ENCODE measurements around the gene TBC1D9. TPM values are rescaled to one million over a fixed set of nuclear protein-coding genes. Genes with fewer than 3 reads are reported as not detected.

The TBC1D9 gene
- total RNA-seq, 1 donor from 2014 or later, result 22.4 TPM

DNA sequence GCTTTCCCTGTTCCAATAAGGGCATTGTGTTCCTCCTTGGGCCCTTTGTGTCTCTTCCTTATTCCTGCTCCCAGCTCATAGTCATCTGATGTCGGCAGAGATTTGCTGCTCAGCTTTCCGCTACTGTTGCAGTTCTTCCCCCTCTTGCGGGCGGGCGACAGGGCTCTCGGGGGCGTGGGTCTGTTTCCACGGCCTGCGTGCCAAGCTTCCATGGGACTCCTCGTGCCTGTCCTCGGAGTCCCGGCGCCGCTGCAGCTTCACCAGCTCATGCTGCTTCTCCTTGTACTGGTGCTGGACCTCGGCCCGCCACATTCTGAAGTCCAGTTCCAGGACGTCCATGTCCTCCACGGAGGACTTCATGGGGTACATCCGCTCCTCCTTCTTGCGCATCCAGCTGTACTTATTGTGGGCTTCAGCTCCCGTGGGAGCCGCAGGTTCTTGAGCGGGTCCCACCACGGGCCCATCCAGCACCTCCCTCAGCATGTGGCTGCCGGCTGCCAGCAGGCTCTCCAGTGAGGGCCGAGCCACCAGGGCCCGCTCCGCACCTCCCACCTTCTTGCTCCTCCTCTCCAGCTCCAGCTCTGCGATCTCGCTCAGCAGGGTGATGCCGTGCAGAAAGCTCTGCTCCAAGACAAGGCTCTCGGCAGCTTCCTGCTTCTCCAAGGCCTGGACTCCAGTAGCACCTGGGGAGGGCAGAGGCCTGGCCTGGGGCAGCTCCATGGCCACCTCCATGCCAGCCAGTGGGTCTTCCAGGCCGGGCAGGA, 113.3 kb downstream of the TBC1D9 start:
- Histone ChIP-seq H3K27ac (ENCODE audit: low read depth, low read length) (no peak overlapping the region), H3K36me3 (ENCODE audit: control insufficient read depth in 3 of 3, insufficient read depth in 3 of 3, low read length in 3 of 3) (peaks cover 0 to 7% (median 2%) of the 10 kb centered on the region in 3 donors), H3K9me3 (ENCODE audit: control insufficient read depth in 3 of 3, low read length in 3 of 3) (no peaks in the 10 kb centered on the region), H3K4me1 (ENCODE audit: control insufficient read depth in 3 of 3, insufficient read depth in 3 of 3, low read length in 3 of 3) (no peaks in the 10 kb centered on the region), H3K27me3 (ENCODE audit: control insufficient read depth in 3 of 3, insufficient read depth in 3 of 3, low read length in 3 of 3) (no peaks in the 10 kb centered on the region), H3K4me3 (ENCODE audit: low read length in 3 of 3) (no peak overlapping the region), H3K9ac (ENCODE audit: low read depth in 1 of 3, low read length in 3 of 3) (no peak overlapping the region)

- Histone ChIP-seq H3K9ac (ENCODE audit: low read depth in 1 of 3, low read length in 3 of 3) (peak overlapping the region in 1 of 3 donors; percentile 33), H3K27me3 (ENCODE audit: control insufficient read depth in 3 of 3, insufficient read depth in 3 of 3, low read length in 3 of 3) (no peaks in the 10 kb centered on the region), H3K4me1 (ENCODE audit: control insufficient read depth in 3 of 3, insufficient read depth in 3 of 3, low read length in 3 of 3) (no peaks in the 10 kb centered on the region), H3K36me3 (ENCODE audit: control insufficient read depth in 3 of 3, insufficient read depth in 3 of 3, low read length in 3 of 3) (peaks cover 0 to 6% (median 5%) of the 10 kb centered on the region in 3 donors), H3K27ac (ENCODE audit: low read depth, low read length) (no peak overlapping the region), H3K4me3 (ENCODE audit: low read length in 3 of 3) (no peak overlapping the region), H3K9me3 (ENCODE audit: control insufficient read depth in 3 of 3, low read length in 3 of 3) (no peaks in the 10 kb centered on the region)
Measured at GRCh38 chr4:140641789-140642439, 114.3 kb downstream of the TBC1D9 start.

- Histone ChIP-seq H3K9ac (ENCODE audit: low read depth in 1 of 3, low read length in 3 of 3) (no peak overlapping the region), H3K27ac (ENCODE audit: low read depth, low read length) (no peak overlapping the region), H3K9me3 (ENCODE audit: control insufficient read depth in 3 of 3, low read length in 3 of 3) (no peaks in the 10 kb centered on the region), H3K4me3 (ENCODE audit: low read length in 3 of 3) (no peak overlapping the region), H3K4me1 (ENCODE audit: control insufficient read depth in 3 of 3, insufficient read depth in 3 of 3, low read length in 3 of 3) (no peaks in the 10 kb centered on the region), H3K36me3 (ENCODE audit: control insufficient read depth in 3 of 3, insufficient read depth in 3 of 3, low read length in 3 of 3) (peaks cover 0 to 6% (median 5%) of the 10 kb centered on the region in 3 donors), H3K27me3 (ENCODE audit: control insufficient read depth in 3 of 3, insufficient read depth in 3 of 3, low read length in 3 of 3) (no peaks in the 10 kb centered on the region)
Measured at GRCh38 chr4:140641105-140641555, 115.1 kb downstream of the TBC1D9 start.

GRCh38 chr4:140640150-140640748, 115.9 kb downstream of the TBC1D9 start:
- H3K4me3 ChIP-seq (ENCODE audit: low read length in 3 of 3), result no peak overlapping the region
- no peak overlapping the region for H3K9ac ChIP-seq (ENCODE audit: low read depth in 1 of 3, low read length in 3 of 3)
- peaks cover 0 to 5% (median 1%) of the 10 kb centered on the region in 3 donors for H3K36me3 ChIP-seq (ENCODE audit: control insufficient read depth in 3 of 3, insufficient read depth in 3 of 3, low read length in 3 of 3)
- no peaks in the 10 kb centered on the region for H3K4me1 ChIP-seq (ENCODE audit: control insufficient read depth in 3 of 3, insufficient read depth in 3 of 3, low read length in 3 of 3)
- H3K27ac ChIP-seq (ENCODE audit: low read depth, low read length), result no peak overlapping the region
- no peaks in the 10 kb centered on the region for H3K9me3 ChIP-seq (ENCODE audit: control insufficient read depth in 3 of 3, low read length in 3 of 3)
- no peaks in the 10 kb centered on the region for H3K27me3 ChIP-seq (ENCODE audit: control insufficient read depth in 3 of 3, insufficient read depth in 3 of 3, low read length in 3 of 3)

DNA sequence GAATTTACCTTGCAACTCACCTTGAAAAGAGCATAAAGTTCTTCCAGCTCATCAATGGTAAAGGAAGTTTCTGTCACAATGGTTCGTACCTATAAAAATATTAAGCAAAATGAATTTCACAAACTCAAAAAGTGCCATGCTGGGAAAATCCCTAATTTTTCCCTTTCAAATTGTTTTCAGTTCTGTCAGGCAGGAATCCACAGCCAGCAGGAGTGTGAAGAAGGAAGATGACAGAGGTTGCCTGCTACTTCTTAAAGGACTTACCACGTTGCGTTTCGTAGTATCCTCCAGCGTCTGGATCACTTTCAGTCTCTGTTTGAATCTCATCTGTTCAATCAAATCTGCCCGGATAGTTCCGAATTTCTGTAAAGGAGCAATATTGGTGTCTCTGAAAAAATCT, 117.1 kb downstream of the TBC1D9 start:
- Histone ChIP-seq H3K27ac (ENCODE audit: low read depth, low read length) (no peak overlapping the region), H3K4me3 (ENCODE audit: low read length in 3 of 3) (no peak overlapping the region), H3K36me3 (ENCODE audit: control insufficient read depth in 3 of 3, insufficient read depth in 3 of 3, low read length in 3 of 3) (peaks cover under 1 to 5% (median 3%) of the 10 kb centered on the region in 3 donors), H3K4me1 (ENCODE audit: control insufficient read depth in 3 of 3, insufficient read depth in 3 of 3, low read length in 3 of 3) (no peaks in the 10 kb centered on the region), H3K27me3 (ENCODE audit: control insufficient read depth in 3 of 3, insufficient read depth in 3 of 3, low read length in 3 of 3) (no peaks in the 10 kb centered on the region), H3K9ac (ENCODE audit: low read depth in 1 of 3, low read length in 3 of 3) (no peak overlapping the region), H3K9me3 (ENCODE audit: control insufficient read depth in 3 of 3, low read length in 3 of 3) (no peaks in the 10 kb centered on the region)

- Histone ChIP-seq H3K36me3 (ENCODE audit: control insufficient read depth in 3 of 3, insufficient read depth in 3 of 3, low read length in 3 of 3) (peaks cover 3 to 11% (median 5%) of the 10 kb centered on the region in 3 donors), H3K4me3 (ENCODE audit: low read length in 3 of 3) (no peak overlapping the region), H3K27ac (ENCODE audit: low read depth, low read length) (no peak overlapping the region), H3K27me3 (ENCODE audit: control insufficient read depth in 3 of 3, insufficient read depth in 3 of 3, low read length in 3 of 3) (no peaks in the 10 kb centered on the region), H3K4me1 (ENCODE audit: control insufficient read depth in 3 of 3, insufficient read depth in 3 of 3, low read length in 3 of 3) (no peaks in the 10 kb centered on the region), H3K9ac (ENCODE audit: low read depth in 1 of 3, low read length in 3 of 3) (no peak overlapping the region), H3K9me3 (ENCODE audit: control insufficient read depth in 3 of 3, low read length in 3 of 3) (no peaks in the 10 kb centered on the region)
Measured at GRCh38 chr4:140637836-140638235, 118.3 kb downstream of the TBC1D9 start.

GRCh38 chr4:140635606-140636005, 120.6 kb downstream of the TBC1D9 start:
- H3K27ac ChIP-seq (ENCODE audit: low read depth, low read length), result no peak overlapping the region
- no peaks in the 10 kb centered on the region for H3K9me3 ChIP-seq (ENCODE audit: control insufficient read depth in 3 of 3, low read length in 3 of 3)
- no peaks in the 10 kb centered on the region for H3K27me3 ChIP-seq (ENCODE audit: control insufficient read depth in 3 of 3, insufficient read depth in 3 of 3, low read length in 3 of 3)
- H3K4me1 ChIP-seq (ENCODE audit: control insufficient read depth in 3 of 3, insufficient read depth in 3 of 3, low read length in 3 of 3), result no peaks in the 10 kb centered on the region
- no peak overlapping the region for H3K4me3 ChIP-seq (ENCODE audit: low read length in 3 of 3)
- peaks cover 3 to 12% (median 5%) of the 10 kb centered on the region in 3 donors for H3K36me3 ChIP-seq (ENCODE audit: control insufficient read depth in 3 of 3, insufficient read depth in 3 of 3, low read length in 3 of 3)
- no peak overlapping the region for H3K9ac ChIP-seq (ENCODE audit: low read depth in 1 of 3, low read length in 3 of 3)

GRCh38 chr4:140633951-140634350, 122.2 kb downstream of the TBC1D9 start:
- H3K4me1 ChIP-seq (ENCODE audit: control insufficient read depth in 3 of 3, insufficient read depth in 3 of 3, low read length in 3 of 3), result no peaks in the 10 kb centered on the region
- H3K27ac ChIP-seq (ENCODE audit: low read depth, low read length), result no peak overlapping the region
- H3K9me3 ChIP-seq (ENCODE audit: control insufficient read depth in 3 of 3, low read length in 3 of 3), result no peaks in the 10 kb centered on the region
- no peak overlapping the region for H3K4me3 ChIP-seq (ENCODE audit: low read length in 3 of 3)
- no peak overlapping the region for H3K9ac ChIP-seq (ENCODE audit: low read depth in 1 of 3, low read length in 3 of 3)
- no peaks in the 10 kb centered on the region for H3K27me3 ChIP-seq (ENCODE audit: control insufficient read depth in 3 of 3, insufficient read depth in 3 of 3, low read length in 3 of 3)
- H3K36me3 ChIP-seq (ENCODE audit: control insufficient read depth in 3 of 3, insufficient read depth in 3 of 3, low read length in 3 of 3), result peaks cover 3 to 13% (median 5%) of the 10 kb centered on the region in 3 donors

- Histone ChIP-seq H3K27me3 (ENCODE audit: control insufficient read depth in 3 of 3, insufficient read depth in 3 of 3, low read length in 3 of 3) (no peaks in the 10 kb centered on the region), H3K4me3 (ENCODE audit: low read length in 3 of 3) (no peak overlapping the region), H3K27ac (ENCODE audit: low read depth, low read length) (no peak overlapping the region), H3K9ac (ENCODE audit: low read depth in 1 of 3, low read length in 3 of 3) (no peak overlapping the region), H3K4me1 (ENCODE audit: control insufficient read depth in 3 of 3, insufficient read depth in 3 of 3, low read length in 3 of 3) (no peaks in the 10 kb centered on the region), H3K36me3 (ENCODE audit: control insufficient read depth in 3 of 3, insufficient read depth in 3 of 3, low read length in 3 of 3) (peaks cover 3 to 16% (median 5%) of the 10 kb centered on the region in 3 donors), H3K9me3 (ENCODE audit: control insufficient read depth in 3 of 3, low read length in 3 of 3) (no peaks in the 10 kb centered on the region)
Measured at GRCh38 chr4:140633124-140633523, 123.1 kb downstream of the TBC1D9 start.

DNA sequence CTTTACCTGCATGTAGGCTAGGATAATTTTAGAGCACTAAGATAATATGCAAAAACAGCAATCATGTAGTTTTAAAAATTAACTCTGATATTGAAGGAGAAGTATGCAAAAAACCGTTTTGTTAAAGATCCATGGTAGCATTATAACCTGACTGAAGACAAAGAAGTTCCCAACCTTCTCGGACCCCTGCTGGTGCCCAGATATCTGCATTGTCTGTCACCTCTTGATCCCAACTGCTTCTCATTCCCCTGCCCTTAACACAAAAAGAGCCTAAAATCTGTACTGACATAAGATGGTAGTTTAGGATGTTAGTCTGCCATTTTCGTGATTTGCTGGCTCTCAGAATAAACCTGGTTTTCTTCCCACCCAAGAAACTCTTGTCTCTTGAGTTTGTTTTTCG, 125.9 kb downstream of the TBC1D9 start:
- H3K27me3 ChIP-seq (ENCODE audit: control insufficient read depth in 3 of 3, insufficient read depth in 3 of 3, low read length in 3 of 3), result no peaks in the 10 kb centered on the region
- peaks cover 0 to 22% (median 3%) of the 10 kb centered on the region in 3 donors for H3K36me3 ChIP-seq (ENCODE audit: control insufficient read depth in 3 of 3, insufficient read depth in 3 of 3, low read length in 3 of 3)
- no peaks in the 10 kb centered on the region for H3K9me3 ChIP-seq (ENCODE audit: control insufficient read depth in 3 of 3, low read length in 3 of 3)
- H3K4me3 ChIP-seq (ENCODE audit: low read length in 3 of 3), result no peak overlapping the region
- no peak overlapping the region for H3K27ac ChIP-seq (ENCODE audit: low read depth, low read length)
- H3K4me1 ChIP-seq (ENCODE audit: control insufficient read depth in 3 of 3, insufficient read depth in 3 of 3, low read length in 3 of 3), result no peaks in the 10 kb centered on the region
- no peak overlapping the region for H3K9ac ChIP-seq (ENCODE audit: low read depth in 1 of 3, low read length in 3 of 3)

Data from skeletal muscle tissue (tissue), 4 donors.